GM21528 (cell line): ENCODE measurements around the gene DUOXA2.
"Not testable (repeated sequence)": the region's sequence is repeated elsewhere in the genome, so short reads cannot be mapped to it uniquely, and the experiment has no call there.

Source experiments
- ATAC-seq: cut with Tn5 transposase; IDR thresholded peaks from one replicate; pipeline ENCODE4 v1.9.1; 2021; ENCODE audit warnings: mild to moderate bottlenecking, moderate library complexity; ENCODE audit not compliant: unreplicated experiment, low FRiP score

The DUOXA2 gene

DNA sequence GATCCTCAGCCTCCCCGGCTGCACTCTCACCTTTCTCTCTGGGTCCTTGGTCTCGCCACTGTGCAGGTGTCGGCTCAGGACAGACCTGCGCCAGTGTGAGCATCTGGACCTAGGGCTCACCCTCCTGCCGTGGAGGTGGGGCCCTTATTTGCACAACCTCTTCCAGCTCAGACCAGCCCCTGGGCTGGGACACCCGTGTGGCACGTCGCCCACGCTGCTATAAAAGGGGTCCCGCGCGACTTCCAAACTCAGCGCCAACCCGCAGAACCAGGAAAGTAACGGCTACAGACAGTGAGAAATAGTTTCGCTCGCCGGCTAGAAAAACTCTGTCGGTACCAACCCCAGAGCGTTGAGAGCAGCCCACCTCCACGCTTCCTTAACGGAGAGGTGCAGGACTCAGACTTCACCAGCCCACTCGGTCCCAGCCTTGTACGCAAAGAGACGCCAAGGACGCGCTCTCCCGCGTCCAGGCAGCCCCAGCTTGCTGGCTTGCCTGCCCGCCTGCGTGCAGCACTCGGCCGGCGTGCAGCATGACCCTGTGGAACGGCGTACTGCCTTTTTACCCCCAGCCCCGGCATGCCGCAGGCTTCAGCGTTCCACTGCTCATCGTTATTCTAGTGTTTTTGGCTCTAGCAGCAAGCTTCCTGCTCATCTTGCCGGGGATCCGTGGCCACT, at the start of gene DUOXA2, which contains the start of gene DUOX2:
TSS of gene DUOXA2 (plus strand) at position 251 of the 675 bp plus-strand sequence. CDS start at position 531, 280 bp downstream.
TSS of gene DUOX2 (minus strand) at position 97 of the 675 bp plus-strand sequence. CDS start 761 bp downstream, outside the sequence.
- ATAC-seq: no peak

- no peak for ATAC-seq
These were observed 49.7 kb upstream of the DUOXA2 start for GRCh38 chr15:45064386-45064785.

- ATAC-seq: not testable (repeated sequence)
These were observed 44.2 kb upstream of the DUOXA2 start for GRCh38 chr15:45069942-45070360.

DNA sequence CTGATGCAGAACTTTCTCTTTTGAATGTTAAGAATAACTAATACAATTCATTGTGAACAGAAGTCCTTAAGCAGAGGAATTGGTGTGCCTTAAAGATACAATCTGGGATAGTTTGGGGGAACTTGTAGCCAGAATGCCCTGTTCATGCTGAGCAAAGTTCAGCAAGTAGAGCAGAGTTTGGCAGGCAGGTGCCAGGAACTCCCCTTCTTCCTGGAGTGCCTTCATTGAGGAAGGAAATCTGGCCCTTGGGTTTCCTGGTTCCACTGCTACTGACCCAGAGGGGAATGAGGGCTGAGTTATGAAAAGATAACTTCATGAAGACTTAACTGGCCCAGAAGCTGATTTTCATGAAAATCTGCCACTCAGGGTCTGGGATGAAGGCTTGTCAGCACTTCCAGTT, 40.5 kb upstream of the DUOXA2 start:
- not testable (repeated sequence) for ATAC-seq

- not testable (repeated sequence) for ATAC-seq
These were observed 38.4 kb upstream of the DUOXA2 start for GRCh38 chr15:45075440-45076320.

DNA sequence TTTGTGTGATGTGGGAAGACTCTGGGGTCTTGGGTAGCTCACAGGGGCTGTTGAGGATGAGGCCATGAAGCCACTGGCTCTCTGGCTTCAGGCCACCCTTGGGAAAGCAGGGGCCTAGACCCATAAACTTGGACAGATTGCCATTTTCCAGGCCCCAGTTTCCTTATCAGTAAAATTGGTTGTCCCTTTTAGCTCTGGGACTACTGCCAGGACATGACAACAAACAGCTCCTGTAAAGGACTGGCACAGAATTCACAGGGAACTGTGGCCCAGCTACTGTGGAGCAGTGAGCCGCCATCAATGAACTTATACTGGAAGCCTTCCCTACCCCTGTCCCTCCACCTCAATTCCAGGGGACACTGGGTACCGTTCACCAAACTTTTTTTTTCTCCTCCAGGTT, 36.7 kb upstream of the DUOXA2 start:
- not testable (repeated sequence) for ATAC-seq

DNA sequence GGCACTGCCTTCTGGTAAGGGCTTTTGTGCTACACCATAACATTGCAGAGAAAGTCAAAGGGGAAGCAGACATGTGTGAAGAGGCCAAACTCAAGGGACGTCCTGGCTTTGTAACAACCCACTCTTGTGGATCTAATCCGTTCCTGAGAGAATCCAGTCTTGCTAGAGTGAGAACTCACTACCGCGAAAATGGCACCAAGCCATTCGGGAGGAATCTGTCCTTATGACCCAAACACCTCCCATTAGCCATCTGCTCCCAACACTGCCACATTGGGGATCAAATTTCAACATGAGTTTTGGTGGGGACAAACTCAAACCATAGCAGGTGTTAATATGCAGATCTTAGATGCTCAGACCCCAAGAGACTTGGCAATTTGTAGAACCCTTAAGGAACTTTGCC, 34.9 kb upstream of the DUOXA2 start:
- not testable (repeated sequence) for ATAC-seq

GRCh38 chr15:45079628-45080246, 34.4 kb upstream of the DUOXA2 start:
- not testable (repeated sequence) for ATAC-seq

DNA sequence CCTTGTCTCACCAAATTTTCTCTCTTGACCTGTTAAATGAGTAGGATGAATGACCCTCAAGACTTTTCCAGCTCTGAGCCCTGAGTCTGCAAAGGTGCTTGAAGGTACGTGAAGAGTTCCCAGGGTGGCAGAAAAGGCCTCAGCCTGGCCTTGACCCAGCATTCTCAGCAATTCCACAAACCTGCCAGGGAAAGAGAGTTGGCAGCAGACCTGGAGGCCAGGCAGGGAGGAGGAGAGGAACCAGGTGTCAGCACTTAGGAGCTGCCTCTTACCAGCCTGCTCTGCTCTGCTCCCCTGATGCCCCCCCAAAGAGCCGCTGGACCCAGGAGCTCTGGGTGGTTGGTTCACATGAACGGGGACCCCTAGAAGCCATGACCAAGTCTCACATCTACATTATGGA, 33.5 kb upstream of the DUOXA2 start:
- not testable (repeated sequence) for ATAC-seq

DNA sequence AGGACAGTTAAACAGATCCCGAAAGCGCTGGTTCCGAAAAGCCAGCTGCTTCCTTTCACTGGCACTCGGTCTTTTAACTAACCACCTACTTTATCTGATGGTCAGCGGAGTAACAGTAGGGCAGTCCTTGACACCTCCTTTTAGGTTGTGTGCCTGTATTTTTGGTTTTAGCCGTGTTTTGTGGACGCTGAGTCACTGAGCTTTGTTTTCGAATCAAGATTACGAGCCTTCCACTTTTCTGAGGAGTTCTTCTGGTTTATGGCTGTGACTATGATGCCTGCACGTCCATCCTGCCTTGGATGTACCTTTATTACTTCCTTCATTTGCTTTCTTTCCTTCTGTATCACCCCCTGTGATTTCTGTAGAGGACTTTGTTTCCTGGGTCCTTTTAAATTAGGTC, 31.7 kb upstream of the DUOXA2 start:
- ATAC-seq: not testable (repeated sequence)

DNA sequence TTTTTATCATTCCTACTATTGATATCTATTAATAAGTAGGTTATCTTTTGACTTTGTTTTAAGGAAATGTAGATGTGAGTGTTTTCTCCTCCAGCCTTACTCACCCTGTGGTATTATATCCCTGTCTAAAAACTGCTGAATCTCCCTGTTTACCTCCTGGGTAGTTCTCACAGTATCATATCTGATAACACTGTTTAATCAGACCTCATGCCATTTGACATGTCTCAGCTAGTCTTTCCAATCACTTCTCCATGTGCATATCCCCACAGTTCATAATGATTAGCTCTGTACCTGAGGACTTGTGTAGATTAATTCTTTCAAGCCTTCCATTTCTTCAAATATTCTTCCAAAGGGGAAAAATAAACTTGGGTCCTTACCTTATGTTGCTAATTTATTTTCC, 30.9 kb upstream of the DUOXA2 start:
- no peak for ATAC-seq

GRCh38 chr15:45084163-45084562, 30.0 kb upstream of the DUOXA2 start:
- ATAC-seq: no peak

DNA sequence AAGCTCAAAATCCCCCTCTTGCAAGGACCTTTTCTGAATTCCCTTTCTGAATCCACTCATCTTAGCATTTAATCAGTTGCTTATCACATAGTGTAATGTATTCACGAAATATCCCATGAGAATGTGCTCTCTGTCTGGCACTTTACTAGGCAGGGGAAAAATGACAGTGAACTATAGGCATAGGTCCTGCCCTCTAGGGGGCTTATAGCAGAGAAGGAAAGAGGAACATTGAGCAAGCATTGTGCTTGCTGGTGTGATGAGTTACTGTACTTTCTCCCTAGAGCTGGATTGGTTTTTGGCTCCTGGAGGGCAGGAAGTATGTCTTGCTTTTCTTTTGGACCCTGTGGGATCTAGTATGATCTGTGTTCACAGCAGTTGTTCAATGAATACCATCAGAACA, 26.6 kb upstream of the DUOXA2 start:
- no peak for ATAC-seq

DNA sequence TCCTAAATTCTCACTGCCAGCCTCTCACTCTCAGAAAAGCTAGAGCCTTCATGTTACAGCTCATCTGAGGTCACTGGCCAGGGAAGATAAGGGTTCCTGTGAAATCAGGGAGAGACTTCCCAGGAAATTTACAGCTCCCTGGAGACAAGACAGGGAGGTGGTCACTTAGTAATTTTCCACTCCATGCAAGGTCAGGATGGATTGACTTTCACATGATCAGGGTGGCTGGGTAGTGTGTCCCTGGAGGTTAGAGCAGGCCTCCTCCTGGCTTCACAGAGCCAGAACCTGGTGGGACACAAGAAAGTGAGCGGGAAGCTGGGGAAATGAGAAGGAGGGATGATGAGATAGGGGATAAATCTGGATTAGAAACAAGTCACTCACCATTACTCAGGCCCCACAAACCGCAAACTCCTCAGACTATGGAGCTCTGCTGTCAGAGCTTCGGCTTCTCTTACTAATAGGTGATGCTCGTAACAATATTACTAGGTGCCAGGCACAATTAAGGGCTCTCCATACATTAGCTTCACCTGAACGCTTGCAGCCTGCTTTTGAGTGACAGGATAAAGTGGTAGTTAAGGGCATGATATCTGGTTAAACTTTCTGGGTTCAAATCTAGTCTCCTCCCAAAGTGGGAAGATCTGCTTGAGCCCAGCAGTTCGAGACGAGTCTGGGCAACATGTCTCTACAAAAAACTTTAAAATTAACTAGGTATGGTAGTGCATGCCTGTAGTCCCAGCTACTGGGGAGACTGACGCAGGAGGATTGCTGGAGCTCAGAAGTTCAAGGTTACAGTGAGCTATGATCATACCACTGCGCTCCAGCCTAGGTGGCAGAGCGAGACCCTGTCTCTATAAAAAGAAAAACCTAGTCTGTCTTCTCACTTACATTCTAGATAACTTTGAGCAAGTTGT, 25.1 kb upstream of the DUOXA2 start:
- ATAC-seq: no peak

GRCh38 chr15:45089712-45090373, 24.3 kb upstream of the DUOXA2 start:
- ATAC-seq: no peak

- ATAC-seq: no peak
These were observed 23.0 kb upstream of the DUOXA2 start for GRCh38 chr15:45091161-45091560.

GRCh38 chr15:45091576-45091975, 22.6 kb upstream of the DUOXA2 start:
- no peak for ATAC-seq

- ATAC-seq: no peak
These were observed 21.1 kb upstream of the DUOXA2 start for GRCh38 chr15:45093013-45093412.

DNA sequence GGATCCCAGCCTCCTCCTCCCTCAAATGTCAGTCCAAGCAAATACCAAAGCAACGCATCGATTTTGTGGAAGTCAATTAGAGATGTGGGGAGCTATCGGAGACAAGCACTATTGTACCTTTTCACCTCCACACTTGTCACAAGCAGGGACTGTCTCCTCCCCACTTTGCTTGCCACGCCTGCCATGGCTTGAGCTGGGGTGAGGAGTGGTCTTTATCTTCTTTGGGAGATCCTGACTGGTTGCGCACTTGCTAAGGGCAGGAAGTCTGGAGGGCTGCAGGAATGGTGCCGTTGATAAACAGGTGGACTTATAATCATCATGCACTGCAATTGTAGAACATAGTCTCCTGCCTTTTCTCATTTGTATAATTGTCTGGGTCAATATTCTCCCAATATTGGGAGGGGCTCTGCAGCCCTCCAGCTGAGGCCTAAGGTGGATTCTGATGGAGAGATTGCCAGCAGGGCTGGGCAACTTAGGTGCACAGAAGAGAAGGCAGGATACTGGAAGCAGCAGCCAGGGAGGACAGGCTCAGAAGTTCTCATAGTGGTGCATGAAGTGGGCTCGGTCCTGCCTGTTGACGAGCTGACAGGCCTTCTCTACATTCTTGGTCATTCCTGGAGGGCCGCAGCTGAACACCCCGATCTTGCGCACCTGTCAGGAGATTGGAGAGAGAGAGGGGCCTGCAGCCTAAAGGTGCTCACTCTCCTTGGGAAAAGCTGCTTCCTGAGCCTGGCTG, 20.3 kb upstream of the DUOXA2 start:
- no peak for ATAC-seq
